Fibroblast of skin of abdomen (primary cell): ENCODE measurements around the gene ELAC1. TPM values are rescaled to one million over a fixed set of nuclear protein-coding genes. Genes with fewer than 3 reads are reported as not detected.
"Not testable (repeated sequence)": the region's sequence is repeated elsewhere in the genome, so short reads cannot be mapped to it uniquely, and the experiment has no call there.

Experiments used
- DNase-seq: peaks from one replicate; pipeline ENCODE4 v3.0.0-alpha.2; 2013
- polyA plus RNA-seq, 2 experiments: library from polyadenylated mRNA; unstranded; fragments of 120-200 nt; gene quantifications; one replicate each; pipeline ENCODE4 v1.2.1, GENCODE V29; 2013; ENCODE audit not compliant: insufficient read length in 2 of 2

The ELAC1 gene
- 9.0 TPM for polyA plus RNA-seq (2013, experiment 1 of 2; ENCODE audit: insufficient read length)
- polyA plus RNA-seq (2013, experiment 2 of 2; ENCODE audit: insufficient read length) = 8.4 TPM

- DNase-seq = peak; percentile 84
These were observed at the start of gene ELAC1 for GRCh38 chr18:50967714-50968661. Gene ELAC1, plus strand, starts transcription at chr18:50968040. Its CDS starts 6,365 bp downstream, at chr18:50974405.

GRCh38 chr18:50918153-50918552 is 49.7 kb upstream of the ELAC1 start:
- DNase-seq = no peak

GRCh38 chr18:50924372-50924771 is 43.5 kb upstream of the ELAC1 start:
- peak; percentile 21 for DNase-seq

GRCh38 chr18:50926521-50926920 is 41.3 kb upstream of the ELAC1 start:
- DNase-seq = no peak

GRCh38 chr18:50928551-50928950 is 39.3 kb upstream of the ELAC1 start:
- peak; percentile 14 for DNase-seq

- DNase-seq = no peak
These were observed 34.2 kb upstream of the ELAC1 start for GRCh38 chr18:50933684-50934083.

- no peak for DNase-seq
These were observed 33.2 kb upstream of the ELAC1 start for GRCh38 chr18:50934545-50935211.

- no peak for DNase-seq
These were observed 32.2 kb upstream of the ELAC1 start for GRCh38 chr18:50935493-50936191.

GRCh38 chr18:50937183-50937582 is 30.7 kb upstream of the ELAC1 start:
- no peak for DNase-seq

GRCh38 chr18:50938912-50939311 is 28.9 kb upstream of the ELAC1 start:
- DNase-seq = no peak

- DNase-seq = peak; percentile 1
These were observed 23.5 kb upstream of the ELAC1 start for GRCh38 chr18:50944245-50944932.

- not testable (repeated sequence) for DNase-seq
These were observed 21.9 kb upstream of the ELAC1 start for GRCh38 chr18:50945918-50946317.

GRCh38 chr18:50947899-50948298 is 19.9 kb upstream of the ELAC1 start:
- peak; percentile 22 for DNase-seq

GRCh38 chr18:50949185-50949584 is 18.7 kb upstream of the ELAC1 start:
- DNase-seq = no peak

GRCh38 chr18:50950626-50951025 is 17.2 kb upstream of the ELAC1 start:
- no peak for DNase-seq

GRCh38 chr18:50953822-50954221 is 14.0 kb upstream of the ELAC1 start:
- DNase-seq = no peak

- DNase-seq = no peak
These were observed 12.6 kb upstream of the ELAC1 start for GRCh38 chr18:50955253-50955652.

GRCh38 chr18:50956116-50956515 is 11.7 kb upstream of the ELAC1 start:
- no peak for DNase-seq

GRCh38 chr18:50961974-50962373 is 5.9 kb upstream of the ELAC1 start:
- no peak for DNase-seq

GRCh38 chr18:50969448-50969847 is 1.6 kb downstream of the ELAC1 start:
- DNase-seq = no peak

- DNase-seq = no peak
These were observed 2.2 kb downstream of the ELAC1 start for GRCh38 chr18:50970006-50970405.

GRCh38 chr18:50972404-50972803 is 4.6 kb downstream of the ELAC1 start:
- DNase-seq = not testable (repeated sequence)
